GM19452 (cell line): ENCODE results near the gene TNNI3K.
A peak's percentile ranks its signal among the peaks of the same experiment; 100 is the strongest.

Experiments used
- ATAC-seq: cut with Tn5 transposase; IDR thresholded peaks from one replicate; pipeline ENCODE4 v1.9.1; 2021; ENCODE audit not compliant: unreplicated experiment

Gene TNNI3K

GRCh38 chr1:74375376-74375775, 140.2 kb downstream of the TNNI3K start:
- no peak for ATAC-seq

- no peak for ATAC-seq
These were observed 145.1 kb downstream of the TNNI3K start for GRCh38 chr1:74380252-74380651.

GRCh38 chr1:74388855-74389254, 153.7 kb downstream of the TNNI3K start:
- ATAC-seq = no peak

GRCh38 chr1:74392186-74392585, 157.0 kb downstream of the TNNI3K start:
- ATAC-seq = no peak

GRCh38 chr1:74392840-74393239, 157.7 kb downstream of the TNNI3K start:
- no peak for ATAC-seq

- no peak for ATAC-seq
These were observed 160.4 kb downstream of the TNNI3K start for GRCh38 chr1:74395571-74395970.

- no peak for ATAC-seq
These were observed 161.3 kb downstream of the TNNI3K start for GRCh38 chr1:74396462-74396861.

GRCh38 chr1:74396933-74397332, 161.7 kb downstream of the TNNI3K start:
- ATAC-seq = no peak

GRCh38 chr1:74399249-74399648, 164.1 kb downstream of the TNNI3K start:
- peak; percentile 58 for ATAC-seq

- no peak for ATAC-seq
These were observed 167.7 kb downstream of the TNNI3K start for GRCh38 chr1:74402873-74403272.

GRCh38 chr1:74403606-74404005, 168.4 kb downstream of the TNNI3K start:
- ATAC-seq = no peak

GRCh38 chr1:74406759-74407158, 171.6 kb downstream of the TNNI3K start:
- no peak for ATAC-seq

GRCh38 chr1:74407902-74408301, 172.7 kb downstream of the TNNI3K start:
- ATAC-seq = no peak

GRCh38 chr1:74412244-74412643, 177.1 kb downstream of the TNNI3K start:
- ATAC-seq = no peak

- ATAC-seq = no peak
These were observed 180.7 kb downstream of the TNNI3K start for GRCh38 chr1:74415935-74416334.

GRCh38 chr1:74419611-74420010, 184.4 kb downstream of the TNNI3K start:
- no peak for ATAC-seq

GRCh38 chr1:74420467-74420866, 185.3 kb downstream of the TNNI3K start:
- no peak for ATAC-seq

GRCh38 chr1:74422421-74423292, 187.5 kb downstream of the TNNI3K start:
- ATAC-seq = no peak

- ATAC-seq = no peak
These were observed 188.3 kb downstream of the TNNI3K start for GRCh38 chr1:74423471-74423870.

GRCh38 chr1:74425676-74426075, 190.5 kb downstream of the TNNI3K start:
- no peak for ATAC-seq

GRCh38 chr1:74426208-74426937, 191.2 kb downstream of the TNNI3K start:
- ATAC-seq = no peak

GRCh38 chr1:74427681-74428080, 192.5 kb downstream of the TNNI3K start:
- ATAC-seq = no peak
